AG10803 (cell line): ENCODE results near the gene NCBP2L.

Experiments
- DNase-seq: peaks from one replicate; pipeline ENCODE4 v3.0.0; 2010; ENCODE audit warnings: low read depth
- H3K4me3 ChIP-seq: 2 replicates; pipeline ENCODE4 v1.5.1; 2011; ENCODE audit warnings: mild to moderate bottlenecking, low read length, control low read depth
- TF ChIP-seq, protein P1 (sequence below): conservative IDR thresholded peaks from 2 replicates; pipeline ENCODE4 v1.5.1; 2011; ENCODE audit warnings: mild to moderate bottlenecking, low read length, control low read depth, inconsistent platforms

Gene NCBP2L

DNA sequence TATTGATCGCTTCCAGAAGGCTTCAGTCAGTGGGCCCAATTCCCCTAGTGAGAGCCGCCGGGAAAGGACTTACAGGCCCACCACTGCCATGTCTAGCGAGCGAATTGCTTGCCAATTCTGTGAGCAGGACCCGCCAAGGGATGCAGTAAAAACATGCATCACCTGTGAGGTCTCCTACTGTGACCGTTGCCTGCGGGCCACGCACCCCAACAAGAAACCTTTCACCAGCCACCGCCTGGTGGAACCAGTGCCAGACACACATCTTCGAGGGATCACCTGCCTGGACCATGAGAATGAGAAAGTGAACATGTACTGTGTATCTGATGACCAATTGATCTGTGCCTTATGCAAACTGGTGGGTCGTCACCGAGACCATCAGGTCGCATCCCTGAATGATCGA, 63.4 kb downstream of the NCBP2L start:
- DNase-seq: no peak
- no peak overlapping the region for H3K4me3 ChIP-seq
- TF ChIP-seq, protein P1, sequence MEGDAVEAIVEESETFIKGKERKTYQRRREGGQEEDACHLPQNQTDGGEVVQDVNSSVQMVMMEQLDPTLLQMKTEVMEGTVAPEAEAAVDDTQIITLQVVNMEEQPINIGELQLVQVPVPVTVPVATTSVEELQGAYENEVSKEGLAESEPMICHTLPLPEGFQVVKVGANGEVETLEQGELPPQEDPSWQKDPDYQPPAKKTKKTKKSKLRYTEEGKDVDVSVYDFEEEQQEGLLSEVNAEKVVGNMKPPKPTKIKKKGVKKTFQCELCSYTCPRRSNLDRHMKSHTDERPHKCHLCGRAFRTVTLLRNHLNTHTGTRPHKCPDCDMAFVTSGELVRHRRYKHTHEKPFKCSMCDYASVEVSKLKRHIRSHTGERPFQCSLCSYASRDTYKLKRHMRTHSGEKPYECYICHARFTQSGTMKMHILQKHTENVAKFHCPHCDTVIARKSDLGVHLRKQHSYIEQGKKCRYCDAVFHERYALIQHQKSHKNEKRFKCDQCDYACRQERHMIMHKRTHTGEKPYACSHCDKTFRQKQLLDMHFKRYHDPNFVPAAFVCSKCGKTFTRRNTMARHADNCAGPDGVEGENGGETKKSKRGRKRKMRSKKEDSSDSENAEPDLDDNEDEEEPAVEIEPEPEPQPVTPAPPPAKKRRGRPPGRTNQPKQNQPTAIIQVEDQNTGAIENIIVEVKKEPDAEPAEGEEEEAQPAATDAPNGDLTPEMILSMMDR: no peak

DNA sequence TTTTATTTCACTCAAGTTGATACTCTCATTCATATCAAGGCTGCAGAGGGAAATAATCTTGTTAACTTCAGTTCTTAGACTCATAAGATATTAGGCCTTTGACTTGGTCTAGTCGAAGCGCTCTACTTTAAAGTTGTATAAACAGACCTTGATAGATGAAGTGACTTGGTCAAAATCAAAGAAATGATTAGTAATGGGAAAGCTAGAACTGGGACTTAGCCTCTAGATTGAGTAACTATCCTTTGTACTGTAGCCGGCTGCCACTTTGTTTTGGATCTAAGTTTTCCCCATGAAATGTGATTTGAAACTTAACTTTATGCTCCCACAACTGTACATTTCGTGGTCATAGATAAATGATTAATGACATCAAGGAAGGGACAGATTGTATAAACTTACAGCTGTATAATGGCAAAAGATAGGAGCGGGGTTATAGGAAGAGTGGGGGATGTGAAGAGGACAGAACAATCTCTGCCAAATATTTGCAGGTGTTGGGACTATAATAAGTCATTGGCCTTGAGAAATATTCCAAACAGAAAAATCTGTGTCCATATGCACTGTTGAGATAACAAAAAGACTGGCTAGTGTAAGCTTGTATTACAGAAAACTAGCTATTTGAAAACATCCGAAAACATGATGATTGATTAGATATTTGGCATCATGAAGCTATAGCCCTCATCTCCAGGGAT, 65.3 kb downstream of the NCBP2L start:
- no peak overlapping the region for H3K4me3 ChIP-seq
- TF ChIP-seq, protein P1: no peak
- DNase-seq: no peak
